Activated CD8-positive, alpha-beta memory T cell treated with anti-CD3 and anti-CD28 coated beads, Interleukin-2, amount 50 U/mL, for 1 hour (primary cell): ENCODE measurements around the gene KRT37.

Experiments
- DNase-seq: peaks from one replicate; pipeline ENCODE4 v3.0.0-alpha.2; 2020; ENCODE audit errors: extremely low read depth

KRT37 gene

GRCh38 chr17:41424111-41424635 lies at the start of gene KRT37:
Gene KRT37, minus strand, starts transcription at chr17:41424585. Its CDS starts 62 bp downstream, at chr17:41424523.
- no peak for DNase-seq

DNA sequence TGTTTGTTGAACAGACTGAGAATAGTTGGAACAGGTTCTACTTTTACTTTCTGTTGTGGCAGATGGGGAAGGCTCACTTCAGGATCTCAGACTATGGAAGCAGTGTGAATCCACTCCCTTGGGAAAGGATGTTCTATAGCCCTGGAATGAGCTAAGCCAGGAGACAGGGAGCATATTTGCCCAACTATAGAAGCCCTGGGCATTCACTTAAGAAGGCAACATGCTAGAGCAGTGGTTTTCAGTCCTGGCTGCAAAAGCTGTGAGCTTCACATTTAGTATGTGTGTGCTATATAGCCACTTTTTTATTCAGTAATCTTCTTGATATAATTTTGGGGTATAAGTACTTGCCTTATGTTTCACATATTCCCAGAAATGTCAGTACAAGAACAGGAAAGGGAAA lies 44.0 kb upstream of the KRT37 start:
- DNase-seq = no peak

GRCh38 chr17:41467561-41467960 lies 43.2 kb upstream of the KRT37 start:
- DNase-seq = no peak

DNA sequence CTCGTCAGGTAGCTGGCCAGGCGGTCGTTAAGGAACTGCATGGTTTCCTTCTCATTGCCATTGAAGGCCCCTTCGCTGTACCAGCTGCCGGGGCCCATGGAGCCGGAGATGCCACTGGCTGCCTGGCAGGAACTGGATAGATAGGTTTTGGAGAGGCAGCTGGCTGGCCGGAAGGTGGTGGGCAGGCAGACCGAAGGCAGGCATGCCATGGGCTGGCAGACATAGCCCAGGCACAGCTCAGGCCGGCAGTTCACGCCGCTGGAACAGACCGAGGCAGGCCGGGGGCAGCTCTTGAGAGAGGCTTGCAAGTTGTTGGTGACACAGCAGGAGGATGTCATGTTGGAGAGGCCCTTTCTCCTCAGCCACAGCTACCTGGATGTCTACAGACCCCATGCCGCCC lies 42.6 kb upstream of the KRT37 start, which contains the start of gene KRT32:
KRT32 (minus strand) TSS at position 399 of the 400 bp plus-strand sequence; CDS start at position 338, 61 bp downstream.
- DNase-seq = no peak

DNA sequence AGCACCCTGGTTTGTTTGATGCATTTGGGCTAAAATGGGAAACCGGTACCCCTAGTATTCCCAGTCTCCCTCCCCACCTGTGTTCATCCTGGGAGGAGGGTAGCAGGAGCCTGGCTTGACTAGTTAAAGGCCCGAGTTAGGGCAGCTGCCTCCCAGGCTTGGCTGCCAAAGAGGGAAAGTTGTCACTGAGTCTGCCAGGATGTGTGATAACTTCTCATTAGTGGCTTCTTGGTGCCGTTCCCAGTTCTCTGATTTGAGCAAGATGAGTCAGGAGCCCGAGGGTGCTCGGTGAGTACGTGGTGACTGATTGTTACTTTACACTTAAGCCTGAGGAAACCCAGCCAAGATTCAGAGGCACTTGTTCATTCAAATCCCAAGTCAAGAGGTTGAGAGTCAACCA lies 40.3 kb upstream of the KRT37 start:
- no peak for DNase-seq

GRCh38 chr17:41464173-41464572 lies 39.8 kb upstream of the KRT37 start:
- no peak for DNase-seq

DNA sequence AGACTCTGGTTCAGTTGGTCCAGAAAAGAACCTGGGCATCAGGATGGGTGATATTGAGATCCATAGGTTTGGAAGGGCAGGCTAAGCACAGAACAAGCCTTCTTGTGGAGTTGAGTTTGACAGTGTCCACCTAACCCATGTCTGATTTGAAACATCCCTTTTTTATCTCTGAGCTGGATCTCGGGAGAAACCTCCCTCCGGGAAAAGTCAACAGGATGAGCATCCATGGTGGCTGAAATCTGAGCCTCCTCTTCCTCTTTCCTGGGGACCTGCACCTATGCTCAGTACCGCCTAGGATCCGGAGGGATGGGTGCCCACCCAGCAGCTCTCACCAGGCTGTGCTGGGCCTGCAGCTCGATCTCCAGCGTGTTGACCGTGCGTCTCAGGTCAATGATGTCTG lies 39.4 kb upstream of the KRT37 start:
- no peak for DNase-seq

GRCh38 chr17:41462705-41463104 lies 38.3 kb upstream of the KRT37 start:
- DNase-seq = no peak

DNA sequence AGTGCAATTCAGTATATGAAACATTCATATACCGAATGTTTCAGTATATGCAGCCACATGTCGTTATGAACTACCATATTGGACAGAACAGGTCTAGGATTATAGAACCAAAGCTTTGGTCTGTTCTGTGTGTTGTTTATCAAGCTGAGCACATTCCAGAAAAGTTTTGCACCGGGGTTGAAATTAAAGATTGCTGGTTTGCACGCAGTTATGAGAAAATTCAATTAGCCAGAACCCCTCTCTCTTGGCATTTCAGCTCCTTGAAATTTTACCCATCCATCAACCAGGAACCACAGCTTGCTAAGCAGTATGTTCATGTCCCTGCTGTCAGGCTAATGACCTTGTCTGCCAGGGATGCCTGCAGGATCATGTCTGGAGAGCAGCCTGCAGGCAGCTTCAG lies 33.3 kb upstream of the KRT37 start:
- DNase-seq = no peak

GRCh38 chr17:41456204-41456603 lies 31.8 kb upstream of the KRT37 start:
- no peak for DNase-seq

DNA sequence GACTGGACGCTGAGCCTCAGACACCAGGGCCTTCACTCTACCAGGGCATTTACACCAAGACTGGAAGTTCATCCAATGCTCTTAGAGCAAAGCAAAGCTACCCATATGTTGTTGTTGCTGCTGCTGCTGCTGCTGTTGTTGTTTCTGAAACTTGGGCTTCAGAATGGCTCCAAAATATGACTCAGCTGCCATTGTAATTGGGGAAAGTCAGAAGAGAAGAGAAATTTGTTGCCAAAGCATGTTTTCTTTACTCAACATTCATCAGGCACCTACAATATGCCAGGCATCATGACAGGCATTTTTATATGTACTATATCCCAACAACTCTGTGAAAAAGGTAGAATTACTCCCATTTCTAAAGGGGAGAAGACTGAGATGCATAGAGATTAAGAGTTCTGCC lies 30.9 kb upstream of the KRT37 start:
- no peak for DNase-seq

DNA sequence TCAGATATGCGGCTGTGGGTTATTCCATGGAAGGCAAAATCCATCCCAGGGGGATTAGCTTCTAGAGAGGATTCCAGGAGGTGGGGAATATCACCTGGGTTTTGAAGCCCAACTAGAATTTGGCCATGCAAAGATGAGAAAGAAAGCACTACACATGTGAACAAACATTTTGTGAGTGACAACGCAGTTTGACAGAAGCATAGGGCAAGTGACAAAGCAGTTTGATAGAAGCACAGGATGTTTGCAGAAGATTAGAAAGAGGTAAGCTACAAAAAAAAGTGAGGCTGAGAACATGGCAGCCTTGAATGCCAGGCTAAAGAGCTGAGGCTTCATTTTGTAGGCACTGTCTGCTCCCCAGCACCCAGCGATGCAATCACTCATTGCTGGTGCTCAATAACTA lies 28.7 kb upstream of the KRT37 start:
- DNase-seq = no peak

DNA sequence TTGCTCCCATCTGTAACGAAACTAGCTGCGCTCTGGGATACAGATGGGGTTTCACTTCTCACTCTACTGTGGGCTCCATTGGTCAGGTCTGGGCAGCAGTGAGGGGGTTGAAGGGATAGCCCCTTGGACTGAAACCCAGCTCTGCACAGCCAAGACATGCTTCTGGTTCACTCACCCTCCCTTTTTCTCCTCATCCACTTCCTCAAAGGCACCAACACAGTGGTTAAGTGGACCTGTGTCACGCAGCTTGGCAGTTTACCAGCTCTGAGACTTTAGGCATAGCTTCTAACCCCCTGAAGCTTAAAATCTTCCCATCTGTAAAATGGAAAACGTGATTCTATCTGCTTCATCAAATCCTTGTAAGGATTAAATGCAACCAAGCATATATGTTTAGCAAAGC lies 27.9 kb upstream of the KRT37 start:
- no peak for DNase-seq

DNA sequence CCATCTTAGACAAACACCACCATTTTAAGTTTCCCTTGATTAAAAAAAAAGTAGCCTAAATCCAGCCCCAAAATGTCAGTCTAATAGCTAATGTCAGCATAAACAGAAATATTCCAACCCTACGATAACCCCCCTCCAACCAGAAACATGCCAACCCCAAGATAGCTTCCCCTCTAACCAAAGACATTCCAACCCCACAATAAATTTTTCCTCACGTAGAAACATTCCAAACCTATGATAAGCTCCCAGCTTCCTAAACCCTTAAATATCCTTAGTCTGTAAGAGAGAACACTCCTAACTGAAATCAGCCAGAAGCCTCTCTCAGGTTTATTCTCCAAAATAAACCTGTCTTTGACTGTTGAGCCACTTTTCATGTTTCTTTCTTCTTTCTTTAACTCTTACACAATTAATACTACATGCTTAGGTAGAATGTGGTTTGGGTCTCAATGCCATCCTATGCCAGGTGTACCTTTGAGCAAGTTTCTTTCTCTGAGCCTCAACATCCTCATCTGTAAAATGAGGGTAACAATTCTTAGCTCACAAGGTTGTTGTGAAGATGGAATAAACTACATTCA lies 26.9 kb upstream of the KRT37 start:
- DNase-seq = no peak

- DNase-seq = no peak
Measured at GRCh38 chr17:41449008-41449407, 24.6 kb upstream of the KRT37 start.

DNA sequence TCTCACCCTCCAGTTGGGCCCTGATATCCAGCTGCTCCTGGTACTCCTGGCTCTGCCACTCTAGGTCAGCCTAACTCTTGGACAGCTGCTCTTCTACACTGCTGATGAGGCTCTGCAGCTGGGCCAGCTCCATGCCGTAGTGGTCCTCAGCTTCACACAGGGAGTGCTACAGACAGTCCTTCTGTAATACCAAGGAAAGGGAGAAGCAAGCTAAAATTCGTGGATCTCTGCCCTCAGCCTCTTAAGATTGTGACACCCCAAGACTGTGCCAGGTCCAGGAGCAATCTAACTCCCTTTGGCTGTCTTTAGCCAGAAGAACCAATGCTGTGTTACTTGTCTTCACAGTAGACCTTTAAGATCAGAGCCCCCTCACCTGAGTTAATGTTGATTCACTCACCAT lies 24.1 kb upstream of the KRT37 start:
- DNase-seq = no peak

DNA sequence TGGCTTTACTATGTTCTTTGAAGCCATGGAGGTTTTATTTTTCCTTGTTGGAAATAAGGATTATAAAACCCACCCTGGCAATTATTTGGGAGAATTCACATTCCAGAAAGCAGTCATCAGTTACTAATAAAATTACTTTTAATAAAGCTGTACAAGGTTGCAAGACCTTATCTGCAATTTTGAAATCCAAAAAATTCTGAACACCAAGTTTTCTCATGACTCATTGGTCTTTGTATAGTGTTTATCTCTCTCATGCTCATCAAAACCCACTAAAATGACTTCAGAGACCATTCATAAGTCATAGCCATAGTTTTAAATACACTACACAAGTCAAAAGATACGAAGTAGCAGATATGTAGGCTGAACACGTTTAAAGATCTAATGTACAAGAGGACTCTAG lies 22.4 kb upstream of the KRT37 start:
- no peak for DNase-seq

GRCh38 chr17:41444640-41445039 lies 20.3 kb upstream of the KRT37 start:
- DNase-seq = no peak

- no peak for DNase-seq
Measured at GRCh38 chr17:41444186-41444585, 19.8 kb upstream of the KRT37 start.

GRCh38 chr17:41442739-41443138 lies 18.4 kb upstream of the KRT37 start:
- no peak for DNase-seq

DNA sequence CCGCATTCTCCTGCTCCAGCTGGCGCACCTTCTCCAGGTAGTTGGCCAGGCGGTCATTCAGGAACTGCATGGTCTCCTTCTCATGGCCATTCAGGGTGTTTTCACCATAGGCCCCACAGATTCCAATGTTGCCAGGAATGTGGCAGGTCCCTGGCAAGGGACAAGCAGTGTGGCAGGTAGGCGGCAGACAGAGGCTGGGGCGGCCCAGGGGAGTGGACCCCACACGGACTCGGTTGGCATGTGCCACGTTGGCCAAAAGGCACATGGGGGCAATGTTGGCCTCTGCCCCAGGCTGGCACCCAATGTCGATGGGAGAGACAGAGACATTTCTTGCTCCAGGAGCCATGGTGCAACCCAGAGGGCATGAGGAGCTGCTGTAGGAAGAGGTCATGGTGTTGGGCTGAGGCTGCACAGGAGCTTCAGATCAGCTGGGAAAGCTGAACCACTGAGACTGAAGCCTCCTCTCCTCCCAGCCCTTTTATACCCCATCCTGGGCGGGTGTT lies 16.2 kb upstream of the KRT37 start, which contains the start of gene KRT38:
KRT38 (minus strand) TSS at position 453 of the 503 bp plus-strand sequence; CDS start at position 391, 62 bp downstream.
- DNase-seq = no peak

DNA sequence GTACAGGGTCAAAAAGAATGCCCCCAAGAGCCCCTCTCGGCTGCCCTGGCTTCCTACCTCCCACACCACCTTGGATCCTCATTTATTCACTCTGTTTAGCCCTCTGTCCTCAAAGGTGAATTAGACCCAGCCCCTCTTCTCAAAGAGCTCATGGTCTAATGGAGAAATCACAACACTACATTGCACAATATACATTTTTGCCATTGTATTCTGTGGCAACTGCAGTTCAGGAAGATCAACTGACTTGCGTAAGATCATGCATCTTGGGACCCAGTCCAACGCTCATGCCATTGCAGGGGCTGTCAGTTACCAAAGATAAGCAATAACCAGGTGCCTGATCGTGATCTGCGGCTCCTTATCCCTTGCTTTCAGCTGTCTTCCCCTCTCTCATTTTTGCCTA lies 15.0 kb upstream of the KRT37 start:
- DNase-seq = no peak

- DNase-seq = no peak
Measured at GRCh38 chr17:41437769-41438168, 13.4 kb upstream of the KRT37 start.

GRCh38 chr17:41437254-41437653 lies 12.9 kb upstream of the KRT37 start:
- no peak for DNase-seq
